GM18505 (cell line): Measurements from ENCODE around the gene KIR2DL1.
"Not testable (repeated sequence)": the region's sequence is repeated elsewhere in the genome, so short reads cannot be mapped to it uniquely, and the experiment has no call there.

Experiments
- ATAC-seq: cut with Tn5 transposase; IDR thresholded peaks from one replicate; pipeline ENCODE4 v1.9.1; 2021; ENCODE audit not compliant: unreplicated experiment
- POLR2A ChIP-seq: IDR thresholded peaks from 4 replicates; pipeline ENCODE4 v1.6.1; 2011; ENCODE audit warnings: borderline replicate concordance; ENCODE audit not compliant: insufficient read depth, insufficient read length; ENCODE audit errors: extremely low read depth

Gene KIR2DL1

DNA sequence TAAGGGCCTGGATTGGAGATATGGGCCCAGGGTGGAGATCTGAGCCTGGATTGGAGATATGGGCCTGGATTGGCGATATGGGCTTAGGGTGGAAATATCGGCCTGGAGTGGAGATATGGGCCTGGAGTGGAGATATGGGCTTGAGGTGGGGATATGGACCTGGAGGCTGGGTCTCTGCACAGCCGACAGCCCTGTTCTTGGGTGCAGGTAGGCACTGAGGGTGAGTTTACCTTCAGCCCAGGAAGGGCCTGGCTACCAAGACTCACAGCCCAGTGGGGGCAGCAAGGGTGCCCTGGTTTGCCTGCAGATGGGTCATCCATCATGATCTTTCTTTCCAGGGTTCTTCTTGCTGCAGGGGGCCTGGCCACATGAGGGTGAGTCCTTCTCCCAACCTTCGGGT lies 918 bp downstream of the KIR2DL1 start:
- not testable (repeated sequence) for ATAC-seq

DNA sequence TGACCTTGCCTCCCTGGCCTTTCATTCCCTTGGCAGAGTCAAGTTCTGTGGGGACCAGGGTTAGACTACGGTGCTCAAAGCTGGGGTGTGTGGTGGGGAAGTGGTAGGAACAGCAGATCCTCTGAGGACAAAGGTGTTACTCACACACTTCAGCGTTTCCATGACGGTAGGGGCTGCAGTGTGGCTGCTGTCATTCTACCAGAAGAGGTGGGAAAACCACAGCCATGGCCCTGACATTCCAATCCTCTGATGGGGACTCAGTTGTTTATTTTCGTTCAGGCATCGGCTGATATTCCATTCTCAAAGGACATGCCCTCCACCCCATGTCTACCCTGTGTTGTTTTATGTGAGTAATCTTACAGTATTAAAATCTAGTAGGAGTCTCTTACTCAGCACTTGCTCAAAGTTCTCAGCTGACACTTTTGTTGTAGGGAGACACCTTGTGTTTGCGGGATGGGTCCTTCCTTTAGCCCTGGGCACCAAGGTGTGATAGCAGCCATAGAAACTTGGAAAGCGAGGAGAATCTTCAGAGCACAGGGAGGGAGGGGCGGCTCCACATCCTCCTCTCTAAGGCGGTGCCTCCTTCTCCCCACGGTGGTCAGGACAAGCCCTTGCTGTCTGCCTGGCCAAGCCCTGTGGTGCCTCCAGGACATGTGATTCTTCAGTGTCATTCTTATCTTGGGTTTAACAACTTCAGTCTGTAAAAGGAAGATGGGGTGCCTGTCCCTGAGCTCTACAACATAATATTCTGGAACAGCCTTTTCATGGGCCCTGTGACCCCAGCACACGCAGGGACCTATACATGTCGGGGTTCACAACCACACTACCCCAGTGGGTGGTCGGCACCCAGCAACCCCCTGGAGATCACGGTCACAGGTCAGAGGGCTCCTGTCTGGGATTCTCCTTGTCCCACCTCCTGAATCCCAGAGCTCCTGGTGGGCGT lies 1.7 kb downstream of the KIR2DL1 start:
- not testable (repeated sequence) for ATAC-seq

DNA sequence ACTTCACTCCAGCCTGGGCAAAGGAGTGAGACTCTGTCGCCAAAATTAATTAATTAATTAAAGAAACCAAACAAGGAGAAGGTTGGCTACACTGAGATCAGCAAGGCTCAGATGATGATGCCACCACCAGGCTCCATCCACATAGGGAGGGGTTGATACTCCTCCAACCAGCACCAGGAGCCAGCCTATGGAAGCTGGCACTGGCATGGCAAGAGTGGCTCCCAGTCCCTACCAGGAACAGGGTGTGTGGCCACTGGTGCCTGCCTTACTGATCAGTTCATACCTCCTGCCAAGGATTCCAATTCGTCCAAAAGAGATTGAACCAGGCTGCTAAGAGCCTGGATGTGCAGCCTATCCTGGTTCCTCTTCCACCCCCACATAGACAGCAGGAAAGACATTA lies 3.1 kb downstream of the KIR2DL1 start:
- ATAC-seq, result not testable (repeated sequence)

DNA sequence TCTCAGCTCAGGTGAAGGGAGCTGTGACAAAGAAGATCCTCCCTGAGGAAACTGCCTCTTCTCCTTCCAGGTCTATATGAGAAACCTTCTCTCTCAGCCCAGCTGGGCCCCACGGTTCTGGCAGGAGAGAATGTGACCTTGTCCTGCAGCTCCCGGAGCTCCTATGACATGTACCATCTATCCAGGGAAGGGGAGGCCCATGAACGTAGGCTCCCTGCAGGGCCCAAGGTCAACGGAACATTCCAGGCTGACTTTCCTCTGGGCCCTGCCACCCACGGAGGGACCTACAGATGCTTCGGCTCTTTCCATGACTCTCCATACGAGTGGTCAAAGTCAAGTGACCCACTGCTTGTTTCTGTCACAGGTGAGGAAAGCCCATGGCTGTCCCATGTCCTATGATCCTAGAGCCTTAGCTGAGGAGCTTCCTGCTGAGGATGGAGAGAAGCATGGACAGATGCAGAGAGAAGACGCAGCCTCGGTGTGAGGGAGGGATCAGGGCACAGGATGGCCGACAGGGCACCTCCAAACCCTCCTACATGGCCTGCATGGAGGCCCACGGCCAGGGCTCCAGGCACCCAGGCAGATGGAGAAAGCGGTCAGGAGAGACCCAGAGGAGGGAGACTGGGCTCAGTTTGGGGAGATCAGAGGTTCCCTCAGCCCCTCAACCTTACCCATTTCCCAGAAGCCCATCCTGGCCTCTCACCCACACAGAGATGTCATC lies 5.7 kb downstream of the KIR2DL1 start:
- not testable (repeated sequence) for ATAC-seq

DNA sequence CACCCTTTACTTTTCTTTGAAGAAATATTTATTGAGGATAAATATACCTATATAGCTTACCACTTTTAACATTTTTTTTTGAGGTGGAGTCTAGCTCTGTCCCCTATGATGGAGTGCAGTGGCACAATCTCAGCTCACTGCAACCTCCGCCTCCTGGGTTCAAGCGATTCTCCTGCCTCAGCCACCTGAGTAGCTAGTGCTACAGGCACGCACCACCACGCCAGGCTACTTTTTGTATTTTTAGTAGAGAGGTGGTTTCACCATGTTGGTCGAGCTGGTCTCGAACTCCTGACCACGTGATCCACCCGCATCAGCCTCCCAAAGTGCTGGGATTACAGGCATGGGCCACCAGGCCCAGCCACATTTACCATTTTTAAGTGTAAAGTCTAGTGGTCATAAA lies 6.2 kb downstream of the KIR2DL1 start:
- not testable (repeated sequence) for ATAC-seq

DNA sequence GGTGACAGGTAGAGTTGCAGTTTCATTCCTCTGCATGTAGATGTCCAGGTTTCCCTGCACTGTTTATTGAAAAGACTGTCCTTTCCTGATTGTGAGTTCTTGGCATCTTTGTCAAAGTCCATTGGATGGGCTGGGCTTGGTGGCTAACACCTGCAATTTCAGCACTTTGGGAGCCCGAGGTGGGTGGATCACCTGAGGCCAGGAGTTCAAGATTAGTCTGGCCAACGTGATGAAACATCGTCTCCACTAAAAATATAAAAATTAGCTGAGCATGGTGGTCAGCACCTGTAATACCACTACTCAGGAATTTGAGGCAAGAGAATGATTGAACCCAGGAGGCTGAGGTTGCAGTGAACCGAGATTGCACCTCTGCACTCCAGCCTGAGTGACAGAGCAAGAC lies 8.3 kb downstream of the KIR2DL1 start:
- not testable (repeated sequence) for ATAC-seq

DNA sequence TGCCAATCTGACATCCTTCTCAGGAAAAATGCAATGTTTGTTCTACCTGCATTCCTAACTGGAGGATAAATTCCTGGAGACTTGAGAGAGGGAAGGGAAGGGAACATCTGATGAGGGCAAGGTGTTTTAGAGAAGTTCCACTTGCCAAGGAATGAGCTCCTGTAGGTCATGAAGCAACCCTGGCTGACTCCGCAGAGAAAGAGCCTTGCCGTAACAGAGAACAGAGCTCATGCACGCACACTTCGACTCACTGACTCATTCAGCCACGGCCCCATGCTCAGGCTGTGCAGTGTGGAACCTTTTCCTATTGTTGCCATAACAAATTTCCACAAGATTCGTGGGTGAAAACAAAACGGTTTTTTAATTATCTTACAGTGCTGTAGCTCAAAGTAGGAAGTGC lies 9.3 kb downstream of the KIR2DL1 start:
- not testable (repeated sequence) for ATAC-seq

DNA sequence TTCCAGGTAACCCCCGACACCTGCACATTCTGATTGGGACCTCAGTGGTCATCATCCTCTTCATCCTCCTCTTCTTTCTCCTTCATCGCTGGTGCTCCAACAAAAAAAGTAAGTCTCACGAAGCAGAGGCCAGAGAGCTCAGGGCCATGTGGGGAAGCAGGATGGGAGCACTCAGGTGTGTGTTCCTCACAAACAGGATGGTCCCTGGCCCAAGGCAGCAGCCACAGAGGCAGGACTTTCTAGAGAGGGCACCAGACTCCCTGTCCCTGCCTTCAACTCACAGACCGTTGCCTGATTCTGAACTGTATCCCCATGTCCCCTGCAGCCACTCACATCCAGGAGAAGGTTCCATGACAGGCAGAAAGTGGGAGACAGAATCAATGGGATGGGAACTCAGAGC lies 13.3 kb downstream of the KIR2DL1 start:
- ATAC-seq, result not testable (repeated sequence)

DNA sequence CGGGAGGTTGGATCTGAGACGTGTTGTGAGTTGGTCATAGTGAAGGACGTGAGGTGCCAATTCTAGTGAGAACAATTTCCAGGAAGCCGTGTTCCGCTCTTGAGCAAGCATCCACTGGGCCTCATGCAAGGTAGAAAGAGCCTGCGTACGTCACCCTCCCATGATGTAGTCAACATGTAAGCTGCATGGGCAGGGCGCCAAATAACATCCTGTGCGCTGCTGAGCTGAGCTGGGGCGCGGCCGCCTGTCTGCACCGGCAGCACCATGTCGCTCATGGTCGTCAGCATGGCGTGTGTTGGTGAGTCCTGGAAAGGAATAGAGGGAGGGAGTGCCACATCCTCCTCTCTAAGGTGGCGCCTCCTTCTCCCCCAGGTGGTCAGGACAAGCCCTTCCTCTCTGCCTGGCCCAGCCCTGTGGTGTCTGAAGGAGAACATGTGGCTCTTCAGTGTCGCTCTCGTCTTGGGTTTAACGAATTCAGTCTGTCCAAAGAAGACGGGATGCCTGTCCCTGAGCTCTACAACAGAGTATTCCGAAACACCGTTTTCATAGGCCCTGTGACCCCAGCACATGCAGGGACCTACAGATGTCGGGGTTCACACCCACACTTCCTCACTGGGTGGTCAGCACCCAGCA lies 16.6 kb downstream of the KIR2DL1 start:
- ATAC-seq, result not testable (repeated sequence)

DNA sequence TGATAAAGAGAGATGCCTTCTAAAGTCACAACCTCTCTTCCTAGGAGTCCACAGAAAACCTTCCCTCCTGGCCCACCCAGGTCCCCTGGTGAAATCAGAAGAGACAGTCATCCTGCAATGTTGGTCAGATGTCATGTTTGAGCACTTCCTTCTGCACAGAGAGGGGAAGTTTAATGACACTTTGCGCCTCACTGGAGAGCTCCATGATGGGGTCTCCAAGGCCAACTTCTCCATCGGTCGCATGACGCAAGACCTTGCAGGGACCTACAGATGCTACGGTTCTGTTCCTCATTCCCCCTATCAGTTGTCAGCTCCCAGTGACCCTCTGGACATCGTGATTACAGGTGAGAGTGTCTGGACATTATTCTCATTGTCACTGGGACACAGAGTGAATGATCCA lies 18.6 kb downstream of the KIR2DL1 start:
- not testable (repeated sequence) for ATAC-seq

DNA sequence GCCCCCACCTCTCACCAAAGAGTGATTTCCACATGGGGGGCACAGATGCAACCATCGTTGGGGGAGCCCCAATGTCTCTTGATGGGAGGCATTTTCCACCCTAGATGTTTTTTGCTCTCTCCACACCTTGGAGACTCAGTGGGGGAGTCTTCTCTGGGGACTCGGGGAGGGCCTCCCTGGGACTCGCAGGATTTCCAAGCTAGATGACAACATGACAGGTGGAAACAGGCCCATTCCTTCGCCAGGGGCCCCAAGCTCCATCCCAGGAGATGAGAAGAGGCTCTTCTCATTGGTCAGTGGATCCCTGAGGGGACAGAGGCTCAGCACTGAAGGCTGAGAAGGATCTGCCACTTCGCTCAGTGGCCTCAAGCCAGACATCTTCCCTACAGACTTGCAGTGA lies 21.1 kb downstream of the KIR2DL1 start:
- ATAC-seq, result no peak
- no peak for TF ChIP-seq POLR2A

DNA sequence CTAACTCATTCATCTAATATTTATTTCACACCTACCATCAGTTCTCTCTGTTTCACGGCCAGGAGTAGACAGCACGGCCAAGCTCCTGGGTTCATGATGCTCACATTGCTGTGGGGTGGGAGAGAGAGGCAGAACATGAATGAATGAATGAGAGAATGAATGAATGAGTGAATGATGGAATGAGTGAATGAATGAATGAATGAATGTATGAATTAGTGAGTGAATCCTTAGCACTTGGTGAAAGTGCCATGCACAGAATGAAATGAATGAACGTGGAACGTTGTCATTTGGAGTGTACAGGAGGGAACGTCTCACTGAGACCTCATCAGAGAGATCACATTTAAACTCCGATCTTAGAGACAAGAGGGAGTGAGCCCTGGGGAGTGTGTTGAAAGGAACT lies 21.9 kb downstream of the KIR2DL1 start:
- TF ChIP-seq POLR2A, result no peak
- ATAC-seq, result no peak

DNA sequence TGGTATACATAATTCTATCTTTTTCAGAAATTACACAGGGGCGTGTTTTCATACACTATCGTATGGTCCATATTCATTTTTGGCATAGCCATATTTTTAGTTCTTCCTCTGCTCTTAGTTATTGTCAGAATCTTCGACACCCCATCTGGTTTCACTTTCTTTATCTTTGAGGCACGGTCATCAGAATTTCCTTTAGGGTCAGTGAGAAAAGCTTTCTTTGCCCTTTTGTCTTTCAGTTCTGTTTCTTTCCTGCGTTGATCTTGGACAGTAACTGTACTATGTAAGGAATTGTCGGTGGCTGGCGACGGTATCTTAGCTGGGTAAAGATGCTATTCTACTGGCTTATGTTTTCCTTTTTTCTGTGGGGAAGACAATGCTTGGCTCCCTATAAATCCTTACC lies 23.2 kb downstream of the KIR2DL1 start:
- no peak for TF ChIP-seq POLR2A
- no peak for ATAC-seq

DNA sequence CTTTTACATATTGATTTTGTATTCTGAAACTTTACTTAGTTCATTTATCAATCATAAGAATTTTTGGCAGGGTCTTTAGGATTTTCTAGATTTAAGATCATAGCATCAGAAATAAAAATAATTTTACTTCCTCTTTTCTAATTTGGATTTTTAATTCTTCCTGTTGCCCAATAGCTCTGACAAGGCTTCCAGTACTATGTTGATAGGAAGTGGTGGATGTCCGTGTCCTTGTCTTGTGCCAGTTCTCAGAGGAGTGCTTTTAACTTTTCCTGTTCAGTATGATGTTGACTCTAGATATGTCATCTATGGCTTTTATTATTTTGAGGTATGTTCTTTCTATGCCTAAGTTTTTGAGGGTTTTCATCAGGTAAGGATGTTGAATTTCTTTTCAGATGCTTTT lies 26.2 kb downstream of the KIR2DL1 start:
- no peak for TF ChIP-seq POLR2A
- no peak for ATAC-seq

DNA sequence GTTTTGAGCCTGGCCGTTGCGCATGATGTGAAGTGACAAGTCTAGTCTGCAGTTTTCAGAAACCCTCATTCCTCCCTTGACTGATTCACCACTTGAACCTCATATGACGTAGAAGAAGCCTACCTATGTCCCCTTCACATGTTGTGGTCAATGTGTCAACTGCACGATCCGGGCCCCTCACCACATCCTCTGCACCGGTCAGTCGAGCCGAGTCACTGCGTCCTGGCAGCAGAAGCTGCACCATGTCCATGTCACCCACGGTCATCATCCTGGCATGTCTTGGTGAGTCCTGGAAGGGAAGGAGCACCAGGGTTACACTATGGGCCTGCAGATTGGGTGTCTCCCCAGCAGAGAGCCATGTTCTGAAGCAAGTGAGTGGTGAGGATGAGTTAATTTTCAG lies 33.8 kb downstream of the KIR2DL1 start, which contains the start of gene KIR2DL4:
Gene KIR2DL4, plus strand, starts transcription at position 201 of the 400 bp plus-strand sequence. Its CDS starts 42 bp downstream, at position 243.
- no peak for ATAC-seq
- no peak for TF ChIP-seq POLR2A
